ENCODE data around the gene RILPL1. TPM values are rescaled to one million over a fixed set of nuclear protein-coding genes. Genes with fewer than 3 reads are reported as not detected.
"Not testable (repeated sequence)": the region's sequence is repeated elsewhere in the genome, so short reads cannot be mapped to it uniquely, and the experiment has no call there.

Gene RILPL1
- total and polyA plus RNA-seq, 5 donors from 2014 or later, result 0.13 to 6.6 (median 0.32) TPM

- Mint-ChIP-seq H3K27ac (no peak overlapping the region), H3K36me3 (no peaks in the 10 kb centered on the region), H3K27me3 (peaks cover 4% of the 10 kb centered on the region), H3K4me3 (no peak overlapping the region), H3K9me3 (peaks cover 0 to 1% (median 0%) of the 10 kb centered on the region in 7 donors), H3K4me1 (peaks cover 0 to 20% (median 13%) of the 10 kb centered on the region in 4 donors)
- H3K27ac ChIP-seq (ENCODE audit: insufficient read depth, low read length, poor library complexity, severe bottlenecking), result no peak overlapping the region
- no peak overlapping the region for H3K4me3 ChIP-seq (ENCODE audit: low read depth, low read length)
- H3K36me3 ChIP-seq (ENCODE audit: control insufficient read depth, insufficient read depth, low read length), result no peaks in the 10 kb centered on the region
- peak in 1 of 3 donors; percentile 51 for DNase-seq
- peaks cover 10% of the 10 kb centered on the region for H3K4me1 ChIP-seq (ENCODE audit: control insufficient read depth, insufficient read depth, low read length, poor library complexity, severe bottlenecking)
- ATAC-seq (ENCODE audit: low read depth in 2 of 2), result no peak
- no peaks in the 10 kb centered on the region for H3K9me3 ChIP-seq (ENCODE audit: control insufficient read depth in 2 of 2, low read length in 2 of 2)
- no peaks in the 10 kb centered on the region for H3K27me3 ChIP-seq (ENCODE audit: control insufficient read depth, insufficient read depth, low read length)
Measured at GRCh38 chr12:123453165-123453564, 80.4 kb downstream of the RILPL1 start.

DNA sequence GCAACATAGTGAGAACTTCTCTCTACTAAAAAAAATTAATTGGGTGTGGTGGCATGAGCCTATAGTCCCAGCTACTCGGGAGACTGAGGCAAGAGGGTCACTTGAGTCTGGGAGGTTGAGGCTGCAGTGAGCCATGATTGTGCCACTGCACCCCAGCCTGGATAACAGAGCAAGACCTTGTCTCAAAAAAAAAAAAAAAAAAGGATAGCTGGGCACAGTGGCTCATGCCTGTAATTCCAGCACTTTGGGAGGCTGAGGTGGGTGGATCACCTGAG is 81.3 kb downstream of the RILPL1 start:
- Mint-ChIP-seq H3K4me1 (peaks cover 0 to 24% (median 14%) of the 10 kb centered on the region in 4 donors), H3K4me3 (peak overlapping the region in 2 of 4 donors; percentile 34 to 85)
- H3K27me3 ChIP-seq (ENCODE audit: control insufficient read depth, insufficient read depth, low read length); H3K27ac ChIP-seq (ENCODE audit: insufficient read depth, low read length, poor library complexity, severe bottlenecking); H3K36me3 ChIP-seq (ENCODE audit: control insufficient read depth, insufficient read depth, low read length); H3K36me3 Mint-ChIP-seq; H3K4me1 ChIP-seq (ENCODE audit: control insufficient read depth, insufficient read depth, low read length, poor library complexity, severe bottlenecking); H3K9me3 Mint-ChIP-seq; H3K4me3 ChIP-seq (ENCODE audit: low read depth, low read length); H3K27me3 Mint-ChIP-seq; ATAC-seq (ENCODE audit: low read depth in 2 of 2); H3K27ac Mint-ChIP-seq; H3K9me3 ChIP-seq (ENCODE audit: control insufficient read depth in 2 of 2, low read length in 2 of 2): not testable (repeated sequence)
- peak in 1 of 3 donors; percentile 37 for DNase-seq

DNA sequence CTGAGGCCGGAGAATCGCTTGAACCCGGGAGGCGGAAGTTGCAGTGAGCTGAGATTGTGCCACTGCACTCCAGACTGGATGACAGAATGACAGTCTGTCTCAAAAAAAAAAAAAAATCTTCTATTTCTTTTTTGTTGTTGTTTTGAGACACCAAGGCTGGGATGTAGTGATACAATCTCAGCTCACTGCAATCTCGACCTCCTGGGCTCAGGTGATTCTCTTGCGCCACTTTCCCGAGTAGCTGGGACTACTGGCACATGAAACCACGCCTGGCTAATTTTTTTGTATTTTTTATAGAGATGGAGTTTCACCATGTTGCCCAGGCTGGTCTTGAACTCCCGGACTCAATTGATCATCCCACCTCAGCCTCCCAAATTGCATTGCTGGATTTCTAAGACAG is 82.9 kb downstream of the RILPL1 start:
- ATAC-seq (ENCODE audit: low read depth in 2 of 2), result no peak
- Histone ChIP-seq H3K4me3 (ENCODE audit: low read depth, low read length) (no peak overlapping the region), H3K27ac (ENCODE audit: insufficient read depth, low read length, poor library complexity, severe bottlenecking) (no peak overlapping the region), H3K27me3 (ENCODE audit: control insufficient read depth, insufficient read depth, low read length) (no peaks in the 10 kb centered on the region), H3K36me3 (ENCODE audit: control insufficient read depth, insufficient read depth, low read length) (no peaks in the 10 kb centered on the region), H3K9me3 (ENCODE audit: control insufficient read depth in 2 of 2, low read length in 2 of 2) (no peaks in the 10 kb centered on the region), H3K4me1 (ENCODE audit: control insufficient read depth, insufficient read depth, low read length, poor library complexity, severe bottlenecking) (peaks cover 20% of the 10 kb centered on the region)
- Mint-ChIP-seq H3K27me3 (no peaks in the 10 kb centered on the region), H3K4me3 (peak overlapping the region in 1 of 4 donors; percentile 65), H3K36me3 (no peaks in the 10 kb centered on the region), H3K27ac (no peak overlapping the region), H3K9me3 (no peaks in the 10 kb centered on the region), H3K4me1 (peaks cover 0 to 33% (median 22%) of the 10 kb centered on the region in 4 donors)
- DNase-seq, result no peak

GRCh38 chr12:123449856-123450255 is 83.7 kb downstream of the RILPL1 start:
- Mint-ChIP-seq H3K9me3 (no peaks in the 10 kb centered on the region), H3K27me3 (no peaks in the 10 kb centered on the region), H3K27ac (peak overlapping the region; percentile 74 to 86 (median 81)), H3K4me1 (peaks cover 0 to 37% (median 24%) of the 10 kb centered on the region in 4 donors), H3K36me3 (no peaks in the 10 kb centered on the region), H3K4me3 (peak overlapping the region in 2 of 4 donors; percentile 48 to 51)
- Histone ChIP-seq H3K27me3 (ENCODE audit: control insufficient read depth, insufficient read depth, low read length) (no peaks in the 10 kb centered on the region), H3K27ac (ENCODE audit: insufficient read depth, low read length, poor library complexity, severe bottlenecking) (no peak overlapping the region), H3K9me3 (ENCODE audit: control insufficient read depth in 2 of 2, low read length in 2 of 2) (no peaks in the 10 kb centered on the region), H3K4me1 (ENCODE audit: control insufficient read depth, insufficient read depth, low read length, poor library complexity, severe bottlenecking) (peaks cover 26% of the 10 kb centered on the region), H3K4me3 (ENCODE audit: low read depth, low read length) (no peak overlapping the region), H3K36me3 (ENCODE audit: control insufficient read depth, insufficient read depth, low read length) (no peaks in the 10 kb centered on the region)
- DNase-seq (no peak), ATAC-seq (ENCODE audit: low read depth in 2 of 2) (no peak)

DNA sequence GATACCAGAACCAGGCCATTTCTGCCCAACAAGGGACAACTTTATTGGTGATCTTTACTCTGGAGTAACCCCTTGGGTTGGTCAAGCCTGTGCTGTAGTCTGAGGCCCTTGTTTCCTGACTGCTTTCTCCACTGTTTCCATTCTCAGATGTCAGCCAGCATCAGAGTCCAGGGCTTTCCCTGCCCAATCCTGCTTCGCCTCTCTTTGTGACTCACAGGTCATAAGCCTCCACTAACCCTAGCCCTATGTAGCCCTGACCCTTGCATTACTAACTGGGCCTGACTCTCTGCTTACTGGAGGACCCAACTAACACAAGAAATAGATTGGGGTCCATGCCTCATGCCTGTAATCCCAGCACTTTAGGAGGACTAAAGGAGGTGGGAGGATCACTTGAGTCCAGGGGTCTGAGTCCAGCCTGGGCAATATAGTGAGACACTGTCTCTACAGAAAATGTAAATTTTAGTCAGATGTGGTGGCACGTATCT is 84.2 kb downstream of the RILPL1 start:
- Mint-ChIP-seq H3K27me3 (no peaks in the 10 kb centered on the region), H3K9me3 (no peaks in the 10 kb centered on the region), H3K4me1 (peaks cover 0 to 42% (median 28%) of the 10 kb centered on the region in 4 donors), H3K36me3 (no peaks in the 10 kb centered on the region), H3K27ac (peak overlapping the region; percentile 74 to 86 (median 81)), H3K4me3 (peak overlapping the region in 2 of 4 donors; percentile 28 to 48)
- peaks cover 26% of the 10 kb centered on the region for H3K4me1 ChIP-seq (ENCODE audit: control insufficient read depth, insufficient read depth, low read length, poor library complexity, severe bottlenecking)
- H3K27ac ChIP-seq (ENCODE audit: insufficient read depth, low read length, poor library complexity, severe bottlenecking), result peak overlapping the region; percentile 78
- ATAC-seq (ENCODE audit: low read depth in 2 of 2) (no peak), DNase-seq (no peak)
- no peaks in the 10 kb centered on the region for H3K36me3 ChIP-seq (ENCODE audit: control insufficient read depth, insufficient read depth, low read length)
- no peaks in the 10 kb centered on the region for H3K9me3 ChIP-seq (ENCODE audit: control insufficient read depth in 2 of 2, low read length in 2 of 2)
- no peaks in the 10 kb centered on the region for H3K27me3 ChIP-seq (ENCODE audit: control insufficient read depth, insufficient read depth, low read length)
- peak overlapping the region; percentile 19 for H3K4me3 ChIP-seq (ENCODE audit: low read depth, low read length)

GRCh38 chr12:123446333-123446713 is 87.2 kb downstream of the RILPL1 start:
- H3K9me3 ChIP-seq (ENCODE audit: control insufficient read depth in 2 of 2, low read length in 2 of 2), result no peaks in the 10 kb centered on the region
- no peaks in the 10 kb centered on the region for H3K36me3 Mint-ChIP-seq
- no peak for DNase-seq
- peak overlapping the region; percentile 53 to 77 (median 61) for H3K4me3 Mint-ChIP-seq
- no peaks in the 10 kb centered on the region for H3K36me3 ChIP-seq (ENCODE audit: control insufficient read depth, insufficient read depth, low read length)
- H3K9me3 Mint-ChIP-seq, result no peaks in the 10 kb centered on the region
- peaks cover 26% of the 10 kb centered on the region for H3K4me1 ChIP-seq (ENCODE audit: control insufficient read depth, insufficient read depth, low read length, poor library complexity, severe bottlenecking)
- ATAC-seq (ENCODE audit: low read depth in 2 of 2), result no peak
- peaks cover 0 to 42% (median 28%) of the 10 kb centered on the region in 4 donors for H3K4me1 Mint-ChIP-seq
- H3K27ac ChIP-seq (ENCODE audit: insufficient read depth, low read length, poor library complexity, severe bottlenecking), result peak overlapping the region; percentile 14
- peak overlapping the region; percentile 48 to 84 (median 81) for H3K27ac Mint-ChIP-seq
- no peaks in the 10 kb centered on the region for H3K27me3 ChIP-seq (ENCODE audit: control insufficient read depth, insufficient read depth, low read length)
- H3K4me3 ChIP-seq (ENCODE audit: low read depth, low read length), result peak overlapping the region; percentile 53
- peaks cover 4% of the 10 kb centered on the region for H3K27me3 Mint-ChIP-seq

- Mint-ChIP-seq H3K27ac (peak overlapping the region; percentile 71 to 84 (median 81)), H3K9me3 (no peaks in the 10 kb centered on the region), H3K4me1 (peaks cover 0 to 40% (median 28%) of the 10 kb centered on the region in 4 donors), H3K27me3 (peaks cover 4% of the 10 kb centered on the region), H3K36me3 (no peaks in the 10 kb centered on the region), H3K4me3 (peak overlapping the region; percentile 53 to 77 (median 61))
- H3K4me1 ChIP-seq (ENCODE audit: control insufficient read depth, insufficient read depth, low read length, poor library complexity, severe bottlenecking), result peaks cover 26% of the 10 kb centered on the region
- no peak for ATAC-seq (ENCODE audit: low read depth in 2 of 2)
- no peaks in the 10 kb centered on the region for H3K27me3 ChIP-seq (ENCODE audit: control insufficient read depth, insufficient read depth, low read length)
- no peaks in the 10 kb centered on the region for H3K36me3 ChIP-seq (ENCODE audit: control insufficient read depth, insufficient read depth, low read length)
- peak overlapping the region; percentile 53 for H3K4me3 ChIP-seq (ENCODE audit: low read depth, low read length)
- no peaks in the 10 kb centered on the region for H3K9me3 ChIP-seq (ENCODE audit: control insufficient read depth in 2 of 2, low read length in 2 of 2)
- DNase-seq, result peak in 1 of 3 donors; percentile 64
- H3K27ac ChIP-seq (ENCODE audit: insufficient read depth, low read length, poor library complexity, severe bottlenecking), result peak overlapping the region; percentile 14
Measured at GRCh38 chr12:123445388-123446332, 87.9 kb downstream of the RILPL1 start.
